SK-N-SH treated with all-trans-retinoic acid at 6 μM for 48 hours (cell line): ENCODE data around the gene SSB.
"Not testable (repeated sequence)": the region's sequence is repeated elsewhere in the genome, so short reads cannot be mapped to it uniquely, and the experiment has no call there.

ENCODE experiments used
- ATAC-seq: fragments of 200-7000 bp; cut with Tn5 transposase; 3 replicates; pipeline ENCODE4 v1.9.1; 2020; ENCODE audit warnings: mild to moderate bottlenecking, moderate library complexity
- ARNTL ChIP-seq: fragments of 450-650 bp; formaldehyde crosslinking; IDR thresholded peaks from 2 replicates; pipeline ENCODE4 v1.5.0; 2020; ENCODE audit warnings: low read depth, mild to moderate bottlenecking, moderate library complexity, borderline replicate concordance
- BACH2 ChIP-seq: fragments of 250-450 bp; sonication (Bioruptor Pico); IDR thresholded peaks from 2 replicates; pipeline ENCODE4 v1.9.0; 2021; ENCODE audit warnings: mild to moderate bottlenecking, borderline replicate concordance
- CSDC2 ChIP-seq: fragments of 250-450 bp; sonication (Bioruptor Pico); IDR thresholded peaks from 2 replicates; pipeline ENCODE4 v1.5.0; 2020; ENCODE audit warnings: mild to moderate bottlenecking, moderate library complexity
- CSRNP3 ChIP-seq: fragments of 250-450 bp; sonication (Bioruptor Pico); IDR thresholded peaks from 2 replicates; pipeline ENCODE4 v1.5.1; 2021; ENCODE audit warnings: mild to moderate bottlenecking, moderate library complexity
- ESRRG ChIP-seq: fragments of 250-450 bp; sonication (Bioruptor Pico); IDR thresholded peaks from 2 replicates; pipeline ENCODE4 v1.6.1; 2021; ENCODE audit warnings: mild to moderate bottlenecking
- GLIS3 ChIP-seq: fragments of 250-450 bp; sonication (Bioruptor Pico); IDR thresholded peaks from 2 replicates; pipeline ENCODE4 v1.5.0; 2020; ENCODE audit warnings: mild to moderate bottlenecking, moderate library complexity
- ISL1 ChIP-seq: fragments of 250-450 bp; sonication (Bioruptor Pico); IDR thresholded peaks from 2 replicates; pipeline ENCODE4 v2.1.2; 2022; ENCODE audit warnings: mild to moderate bottlenecking, moderate library complexity
- POU6F1 ChIP-seq: fragments of 250-450 bp; sonication (Bioruptor Pico); IDR thresholded peaks from 2 replicates; pipeline ENCODE4 v1.8.0; 2021; ENCODE audit warnings: low read depth, mild to moderate bottlenecking, moderate library complexity, borderline replicate concordance
- PPARA ChIP-seq: fragments of 250-450 bp; sonication (Bioruptor Pico); IDR thresholded peaks from 2 replicates; pipeline ENCODE4 v1.5.0; 2020; ENCODE audit warnings: mild to moderate bottlenecking, borderline replicate concordance
- RARB ChIP-seq: fragments of 250-450 bp; sonication (Bioruptor Pico); IDR thresholded peaks from 2 replicates; pipeline ENCODE4 v1.8.0; 2021; ENCODE audit warnings: mild to moderate bottlenecking, moderate library complexity
- SNAI2 ChIP-seq: fragments of 250-450 bp; sonication (Bioruptor Pico); IDR thresholded peaks from 2 replicates; pipeline ENCODE4 v1.5.0; 2020; ENCODE audit warnings: mild to moderate bottlenecking, moderate library complexity
- TCF4 ChIP-seq: fragments of 250-450 bp; sonication (Bioruptor Pico); IDR thresholded peaks from 2 replicates; pipeline ENCODE4 v1.8.0; 2021; ENCODE audit warnings: mild to moderate bottlenecking, moderate library complexity, borderline replicate concordance
- TOX ChIP-seq: fragments of 250-450 bp; sonication (Bioruptor Pico); IDR thresholded peaks from 2 replicates; pipeline ENCODE4 v1.8.0; 2021; ENCODE audit warnings: mild to moderate bottlenecking, moderate library complexity, borderline replicate concordance
- TSHZ2 ChIP-seq: fragments of 250-450 bp; sonication (Bioruptor Pico); IDR thresholded peaks from 2 replicates; pipeline ENCODE4 v1.5.0; 2020; ENCODE audit warnings: mild to moderate bottlenecking, moderate library complexity
- ZC3H10 ChIP-seq: fragments of 250-450 bp; sonication (Bioruptor Pico); IDR thresholded peaks from 2 replicates; pipeline ENCODE4 v1.5.1; 2021; ENCODE audit warnings: mild to moderate bottlenecking, moderate library complexity
- ZFP30 ChIP-seq: fragments of 450-650 bp; formaldehyde crosslinking; IDR thresholded peaks from 2 replicates; pipeline ENCODE4 v1.5.0; 2022; ENCODE audit warnings: mild to moderate bottlenecking, moderate library complexity
- ZNF565 ChIP-seq: fragments of 450-650 bp; formaldehyde crosslinking; conservative IDR thresholded peaks from 2 replicates; pipeline ENCODE4 v1.5.0; 2020; ENCODE audit warnings: low read depth, mild to moderate bottlenecking, moderate library complexity
- ZNF70 ChIP-seq: fragments of 450-650 bp; formaldehyde crosslinking; IDR thresholded peaks from 2 replicates; pipeline ENCODE4 v1.5.0; 2020; ENCODE audit warnings: mild to moderate bottlenecking, moderate library complexity

Gene SSB

GRCh38 chr2:169840747-169841142, 42.1 kb downstream of the SSB start (continued):
- TF ChIP-seq GLIS3 (CRISPR knock-in tag): no peak
- no peak for TF ChIP-seq ZC3H10 (CRISPR knock-in tag)

- ATAC-seq: not testable (repeated sequence)
These were observed 43.0 kb downstream of the SSB start for GRCh38 chr2:169841625-169842024.

GRCh38 chr2:169845016-169845415, 46.3 kb downstream of the SSB start:
- TF ChIP-seq CSRNP3: no peak
- no peak for TF ChIP-seq ZNF70 (CRISPR knock-in tag)
- TF ChIP-seq ISL1 (CRISPR knock-in tag): no peak
- TF ChIP-seq TOX (CRISPR knock-in tag): no peak
- TF ChIP-seq PPARA (CRISPR knock-in tag): no peak
- ATAC-seq: no peak

GRCh38 chr2:169848959-169849693, 50.5 kb downstream of the SSB start:
- not testable (repeated sequence) for ATAC-seq

GRCh38 chr2:169849710-169850109, 51.0 kb downstream of the SSB start:
- TF ChIP-seq ESRRG (CRISPR knock-in tag) (no peak), CSDC2 (CRISPR knock-in tag) (no peak), ISL1 (CRISPR knock-in tag) (no peak), ARNTL (no peak), ZFP30 (CRISPR knock-in tag) (no peak), RARB (CRISPR knock-in tag) (no peak), PPARA (CRISPR knock-in tag) (no peak), GLIS3 (CRISPR knock-in tag) (no peak), BACH2 (CRISPR knock-in tag) (no peak), ZNF565 (CRISPR knock-in tag) (no peak), ZNF70 (CRISPR knock-in tag) (no peak), SNAI2 (CRISPR knock-in tag) (no peak), POU6F1 (no peak)
- ATAC-seq: no peak

- TF ChIP-seq GLIS3 (CRISPR knock-in tag) (no peak), ZFP30 (CRISPR knock-in tag) (no peak), TSHZ2 (CRISPR knock-in tag) (no peak), ZNF70 (CRISPR knock-in tag) (no peak), TCF4 (CRISPR knock-in tag) (no peak)
- ATAC-seq: no peak
These were observed 54.5 kb downstream of the SSB start for GRCh38 chr2:169853041-169853668.

- not testable (repeated sequence) for ATAC-seq
These were observed 56.9 kb downstream of the SSB start for GRCh38 chr2:169855281-169856258.
